Vagina (tissue), 2 donors: Measurements from ENCODE around the gene LRRC74A.

Experiments used
- POLR2A ChIP-seq, 2 donors: fragments of 450-650 bp; IDR thresholded peaks; one replicate each; pipeline ENCODE4 v1.6.1; 2017; ENCODE audit warnings: antibody characterized with exemption in 2 of 2, mild to moderate bottlenecking in 2 of 2, moderate library complexity in 2 of 2
- POLR2AphosphoS5 ChIP-seq, 2 donors: sonication (generic); formaldehyde crosslinking; IDR thresholded peaks; one replicate each; pipeline ENCODE4 v1.9.0; 2017; ENCODE audit warnings: antibody characterized with exemption in 2 of 2, mild to moderate bottlenecking in 2 of 2, low read depth in 1 of 2; ENCODE audit not compliant: insufficient read depth in 1 of 2
- TF ChIP-seq, protein P1 (sequence below), 3 experiments: fragments of 450-650 bp in 2 of 3; fragments of 200-600 bp in 1 of 3; sonication (generic) in 1 of 3; IDR thresholded peaks; one replicate each; pipeline ENCODE4 v1.5.1; 2017 to 2019; ENCODE audit warnings: antibody characterized with exemption in 3 of 3, mild to moderate bottlenecking in 2 of 3, moderate library complexity in 2 of 3

DNA sequence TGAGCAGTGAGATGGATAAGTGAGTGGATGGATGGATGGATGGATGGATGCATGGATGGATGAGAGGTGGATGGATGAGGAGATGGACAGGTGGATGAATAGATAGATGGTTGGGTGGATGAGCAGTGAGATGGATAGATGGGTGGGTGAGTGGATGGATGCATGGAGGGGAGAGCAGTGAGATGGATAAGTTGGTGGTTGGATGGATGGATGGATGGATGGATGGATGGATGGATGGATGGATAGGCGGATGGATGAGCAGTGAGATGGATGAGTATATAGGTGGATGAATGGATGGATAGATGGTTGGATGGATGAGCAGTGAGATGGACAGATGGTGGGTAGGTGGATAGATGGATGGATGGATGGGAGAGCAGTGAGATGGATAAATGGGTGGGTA lies 30.6 kb downstream of the LRRC74A start:
- TF ChIP-seq POLR2A (IDR thresholded peaks at IDR 0.05) = no peak
- TF ChIP-seq, protein P1, sequence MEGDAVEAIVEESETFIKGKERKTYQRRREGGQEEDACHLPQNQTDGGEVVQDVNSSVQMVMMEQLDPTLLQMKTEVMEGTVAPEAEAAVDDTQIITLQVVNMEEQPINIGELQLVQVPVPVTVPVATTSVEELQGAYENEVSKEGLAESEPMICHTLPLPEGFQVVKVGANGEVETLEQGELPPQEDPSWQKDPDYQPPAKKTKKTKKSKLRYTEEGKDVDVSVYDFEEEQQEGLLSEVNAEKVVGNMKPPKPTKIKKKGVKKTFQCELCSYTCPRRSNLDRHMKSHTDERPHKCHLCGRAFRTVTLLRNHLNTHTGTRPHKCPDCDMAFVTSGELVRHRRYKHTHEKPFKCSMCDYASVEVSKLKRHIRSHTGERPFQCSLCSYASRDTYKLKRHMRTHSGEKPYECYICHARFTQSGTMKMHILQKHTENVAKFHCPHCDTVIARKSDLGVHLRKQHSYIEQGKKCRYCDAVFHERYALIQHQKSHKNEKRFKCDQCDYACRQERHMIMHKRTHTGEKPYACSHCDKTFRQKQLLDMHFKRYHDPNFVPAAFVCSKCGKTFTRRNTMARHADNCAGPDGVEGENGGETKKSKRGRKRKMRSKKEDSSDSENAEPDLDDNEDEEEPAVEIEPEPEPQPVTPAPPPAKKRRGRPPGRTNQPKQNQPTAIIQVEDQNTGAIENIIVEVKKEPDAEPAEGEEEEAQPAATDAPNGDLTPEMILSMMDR (IDR thresholded peaks at IDR 0.05) = no peak
- no peak for TF ChIP-seq POLR2AphosphoS5 (IDR thresholded peaks at IDR 0.05; ENCODE audit: insufficient read depth in 1 of 2, low read depth in 1 of 2)
